B cell (primary cell): ENCODE measurements around the gene RNF212B. TPM values are rescaled to one million over a fixed set of nuclear protein-coding genes. Genes with fewer than 3 reads are reported as not detected.
A peak's percentile ranks its signal among the peaks of the same experiment; 100 is the strongest.

Source experiments
- ATAC-seq: fragments of 200-7000 bp; cut with Tn5 transposase; one replicate; pipeline ENCODE4 v1.10.0; 2021; ENCODE audit warnings: low read depth, mild to moderate bottlenecking, moderate number of reproducible peaks, moderate library complexity
- CTCF ChIA-PET: fragments of 350-600 bp; sonication (Branson Sonifier 250); formaldehyde crosslinking; loops from one replicate; lab custom pipeline; 2021; ENCODE audit warnings: antibody characterized with exemption, inconsistent platforms; lab: Charles Lee
- POLR2A ChIA-PET: fragments of 350-600 bp; sonication (Branson Sonifier 250); formaldehyde crosslinking; loops from one replicate; lab custom pipeline; 2021; ENCODE audit warnings: antibody characterized with exemption; lab: Charles Lee
- DNase-seq: peaks from one replicate; pipeline ENCODE4 v3.0.0; 2013
- H2AFZ ChIP-seq: 2 replicates; pipeline ENCODE4 v1.6.1; 2012; ENCODE audit warnings: mild to moderate bottlenecking, low read depth, low read length; ENCODE audit not compliant: insufficient read depth, poor library complexity, severe bottlenecking
- H3K27ac ChIP-seq, 2 donors: 1 replicate in 1 of 2; 2 replicates in 1 of 2; pipeline ENCODE4 v1.5.1; 2012 to 2013; ENCODE audit warnings: low read length in 2 of 2, mild to moderate bottlenecking in 2 of 2, moderate library complexity in 1 of 2
- H3K27me3 ChIP-seq, 4 experiments: fragments of 200-600 bp in 1 of 4; sonication (generic) in 1 of 4; replicated peaks in 1 of 4; 1 replicate in 2 of 4; 2 replicates in 2 of 4; pipeline versions ENCODE4 v1.6.1 to v1.7.0; 2013 to 2016; ENCODE audit warnings: low read length in 3 of 4, mild to moderate bottlenecking in 2 of 4, mixed read lengths in 1 of 4, moderate library complexity in 1 of 4; ENCODE audit not compliant: insufficient read depth in 4 of 4, control insufficient read depth in 3 of 4; ENCODE audit errors: control extremely low read depth in 1 of 4
- H3K36me3 ChIP-seq, 2 experiments: replicated peaks in 1 of 2; 1 replicate in 1 of 2; 2 replicates in 1 of 2; pipeline versions ENCODE4 v1.6.1 to v1.7.1; 2013; ENCODE audit warnings: low read length in 1 of 2; ENCODE audit not compliant: insufficient read depth in 2 of 2, control insufficient read depth in 1 of 2; ENCODE audit errors: control extremely low read depth in 1 of 2, extremely low read depth in 1 of 2
- H3K4me1 ChIP-seq, 2 donors: fragments of 200-600 bp in 1 of 2; sonication (generic) in 1 of 2; 1 replicate in 1 of 2; 2 replicates in 1 of 2; pipeline versions ENCODE4 v1.5.1 to v1.6.1; 2013 to 2017; ENCODE audit warnings: low read length in 2 of 2; ENCODE audit not compliant: control insufficient read depth in 2 of 2, insufficient read depth in 2 of 2
- H3K4me2 ChIP-seq: replicated peaks from 2 replicates; pipeline ENCODE3; 2012; ENCODE audit warnings: mild to moderate bottlenecking, low read depth, low read length; ENCODE audit not compliant: poor library complexity, severe bottlenecking
- H3K4me3 ChIP-seq, 5 experiments: fragments of 200-600 bp in 1 of 5; sonication (generic) in 1 of 5; 1 replicate in 3 of 5; 2 replicates in 2 of 5; pipeline versions ENCODE4 v1.5.1 to v1.7.0; 2011 to 2016; ENCODE audit warnings: low read length in 4 of 5, mild to moderate bottlenecking in 4 of 5, low read depth in 2 of 5, control low read depth in 1 of 5, moderate library complexity in 1 of 5; ENCODE audit not compliant: insufficient read depth in 1 of 5; ENCODE audit errors: control extremely low read depth in 1 of 5, extremely low read depth in 1 of 5
- H3K79me2 ChIP-seq: fragments of 200-600 bp; sonication (generic); one replicate; pipeline ENCODE4 v1.6.0; 2016; ENCODE audit warnings: low read length; ENCODE audit not compliant: control insufficient read depth, insufficient read depth
- H3K9ac ChIP-seq: fragments of 200-600 bp; sonication (generic); 2 replicates; pipeline ENCODE4 v1.6.1; 2017; ENCODE audit warnings: mild to moderate bottlenecking, low read length, moderate library complexity
- H3K9me3 ChIP-seq, 3 donors: one replicate each; pipeline versions ENCODE4 v1.6.1 to v1.7.1; 2013; ENCODE audit warnings: low read length in 2 of 3; ENCODE audit not compliant: control insufficient read depth in 2 of 3, insufficient read depth in 1 of 3; ENCODE audit errors: control extremely low read depth in 1 of 3
- H4K20me1 ChIP-seq: 2 replicates; pipeline ENCODE4 v1.6.0; 2012; ENCODE audit warnings: mild to moderate bottlenecking, low read length; ENCODE audit not compliant: insufficient read depth, control insufficient read depth, poor library complexity, severe bottlenecking
- H3K27ac Mint-ChIP-seq: one replicate; pipeline ENCODE4 v1.8.0; 2021; ENCODE audit warnings: mixed read lengths
- H3K27me3 Mint-ChIP-seq: one replicate; pipeline ENCODE4 v1.8.0; 2021; ENCODE audit warnings: mixed read lengths
- H3K4me1 Mint-ChIP-seq: one replicate; pipeline ENCODE4 v1.8.0; 2021; ENCODE audit warnings: mixed read lengths
- H3K4me3 Mint-ChIP-seq: one replicate; pipeline ENCODE4 v1.8.0; 2021; ENCODE audit warnings: mixed read lengths
- H3K9me3 Mint-ChIP-seq: one replicate; pipeline ENCODE4 v1.8.0; 2022; ENCODE audit warnings: mixed read lengths; ENCODE audit not compliant: insufficient read depth
- EZH2 ChIP-seq: IDR thresholded peaks from 2 replicates; pipeline ENCODE4 v1.6.1; 2012; ENCODE audit warnings: borderline replicate concordance, low read depth, mild to moderate bottlenecking, moderate library complexity, low read length; ENCODE audit not compliant: insufficient read depth, poor library complexity, severe bottlenecking
- WGBS: methylation state at CpG from one replicate; pipeline ENCODE4 v1.1.5; 2013; ENCODE audit warnings: missing lambda C conversion rate; ENCODE audit not compliant: insufficient coverage; 5-methylcytosine and 5-hydroxymethylcytosine counted together
- intact Hi-C: fragments of 100-400 bp; cut with micrococcal nuclease; formaldehyde crosslinking; loops from one replicate; pipeline ENCODE4 v1.10.0; 2022
- polyA plus RNA-seq: library from polyadenylated mRNA; depleted of rRNA; stranded (reverse); fragments of >200 nt; gene quantifications from 2 replicates; pipeline ENCODE4 v1.2.3, GENCODE V29; 2012
- total RNA-seq, 2 donors: library from RNA; stranded (reverse); fragments of 120-200 nt in 1 of 2; gene quantifications; 1 replicate in 1 of 2; 2 replicates in 1 of 2; pipeline versions ENCODE4 v1.2.3 to v1.2.4, GENCODE V29; 2013 to 2022
- TF ChIP-seq, protein P1 (sequence below): fragments of 200-600 bp; IDR thresholded peaks from one replicate; pipeline ENCODE4 v1.8.0; 2022; ENCODE audit warnings: antibody characterized with exemption, mild to moderate bottlenecking

RNF212B gene
- total and polyA plus RNA-seq, 2 donors (not counting 1 experiment from before 2014, with no cell fraction given): not detected

DNA sequence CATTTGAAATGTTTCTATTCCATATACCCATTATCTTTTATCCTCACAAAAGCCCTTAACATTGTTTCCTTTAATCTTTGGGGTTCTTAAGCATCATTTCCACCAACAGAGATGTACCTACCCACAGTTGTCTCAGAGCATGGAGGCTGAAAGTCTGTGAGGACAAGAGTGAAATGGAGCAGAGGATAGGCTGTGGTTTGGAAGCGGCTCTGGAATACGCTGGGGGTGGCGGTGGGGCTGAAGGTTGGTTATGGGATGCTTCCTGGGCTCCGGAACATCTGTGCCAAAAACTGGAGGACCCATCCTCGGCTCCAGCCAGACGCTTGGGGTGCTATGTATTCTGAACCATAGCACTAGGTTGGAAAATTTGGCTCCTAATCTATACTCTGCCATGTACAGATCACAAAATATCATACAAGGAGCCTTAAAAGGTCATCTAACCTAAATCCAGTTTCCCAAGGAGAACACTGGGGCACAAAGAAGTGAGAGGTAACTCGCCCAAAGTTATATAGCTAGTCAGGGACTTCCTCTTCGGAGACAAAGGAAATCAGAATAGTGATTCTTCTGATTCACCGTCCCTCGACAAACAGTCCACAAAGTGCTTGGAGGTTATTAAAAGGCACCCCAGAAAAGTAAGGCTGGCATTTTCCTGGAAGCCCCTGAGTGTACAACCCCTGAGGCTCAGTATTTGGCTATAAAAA, 62.4 kb downstream of the RNF212B start:
- CTCF ChIA-PET: interaction anchor here (1.0 to 8.6 kb wide), 10 partner anchors 14 to 231 kb away, joined by 3 to 56 read pairs (median 4); partner anchors contain the start of genes ACIN1, C14orf119, HOMEZ and PABPN1
- no peaks in the 10 kb centered on the region for H3K9me3 Mint-ChIP-seq

More for the DNA sequence above, 62.4 kb downstream of the RNF212B start:
- Mint-ChIP-seq H3K4me1 (peaks cover 32% of the 10 kb centered on the region), H3K27me3 (no peaks in the 10 kb centered on the region), H3K27ac (peak overlapping the region; percentile 95), H3K4me3 (peak overlapping the region; percentile 98)
- DNase-seq (no peak), ATAC-seq (no peak)
- Histone ChIP-seq H4K20me1 (no peaks in the 10 kb centered on the region), H3K79me2 (peaks cover 6% of the 10 kb centered on the region), H2AFZ (peak overlapping the region; percentile 71), H3K36me3 (peaks cover 0 to 14% of the 10 kb centered on the region in 2 experiments), H3K4me3 (peak overlapping the region; percentile 69 to 80 (median 76)), H3K27ac (peak overlapping the region; percentile 95 to 96), H3K4me1 (peaks cover 16 to 19% of the 10 kb centered on the region in 2 donors), H3K9ac (peak overlapping the region; percentile 86), H3K27me3 (no peaks in the 10 kb centered on the region), H3K4me2 (peak overlapping the region; percentile 98), H3K9me3 (no peaks in the 10 kb centered on the region)
- no peak for TF ChIP-seq EZH2
- TF ChIP-seq, protein P1, sequence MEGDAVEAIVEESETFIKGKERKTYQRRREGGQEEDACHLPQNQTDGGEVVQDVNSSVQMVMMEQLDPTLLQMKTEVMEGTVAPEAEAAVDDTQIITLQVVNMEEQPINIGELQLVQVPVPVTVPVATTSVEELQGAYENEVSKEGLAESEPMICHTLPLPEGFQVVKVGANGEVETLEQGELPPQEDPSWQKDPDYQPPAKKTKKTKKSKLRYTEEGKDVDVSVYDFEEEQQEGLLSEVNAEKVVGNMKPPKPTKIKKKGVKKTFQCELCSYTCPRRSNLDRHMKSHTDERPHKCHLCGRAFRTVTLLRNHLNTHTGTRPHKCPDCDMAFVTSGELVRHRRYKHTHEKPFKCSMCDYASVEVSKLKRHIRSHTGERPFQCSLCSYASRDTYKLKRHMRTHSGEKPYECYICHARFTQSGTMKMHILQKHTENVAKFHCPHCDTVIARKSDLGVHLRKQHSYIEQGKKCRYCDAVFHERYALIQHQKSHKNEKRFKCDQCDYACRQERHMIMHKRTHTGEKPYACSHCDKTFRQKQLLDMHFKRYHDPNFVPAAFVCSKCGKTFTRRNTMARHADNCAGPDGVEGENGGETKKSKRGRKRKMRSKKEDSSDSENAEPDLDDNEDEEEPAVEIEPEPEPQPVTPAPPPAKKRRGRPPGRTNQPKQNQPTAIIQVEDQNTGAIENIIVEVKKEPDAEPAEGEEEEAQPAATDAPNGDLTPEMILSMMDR: no peak
- intact Hi-C loops: loop anchor here (1.0 to 10.0 kb wide), 10 partner anchors 35 to 1918 kb away; partner anchors contain the start of genes MDP1, PRMT5, PSME2 and RNF31
- WGBS: 68% methylated on average over 5 of the region's 10 CpGs
- POLR2A ChIA-PET: interaction anchor here (0.6 to 5.0 kb wide), 6 partner anchors 14 to 976 kb away, joined by 4 to 84 read pairs (median 9); partner anchors contain the start of genes ACIN1, C14orf119, HOMEZ and PABPN1
